Chondrocyte (in vitro differentiated cells): ENCODE measurements around the gene ENDOG. TPM values are rescaled to one million over a fixed set of nuclear protein-coding genes. Genes with fewer than 3 reads are reported as not detected.

Source experiments
- DNase-seq: peaks from one replicate; pipeline ENCODE4 v3.0.0; 2021; ENCODE audit warnings: mixed read lengths, low spot score
- H3K27ac Mint-ChIP-seq: one replicate; pipeline ENCODE4 v1.8.0; 2021; ENCODE audit warnings: mild to moderate bottlenecking, moderate library complexity, mixed read lengths; ENCODE audit not compliant: unreplicated experiment
- H3K27me3 Mint-ChIP-seq: 2 replicates; pipeline ENCODE4 v1.8.0; 2021; ENCODE audit warnings: low read depth, mixed read lengths
- H3K36me3 Mint-ChIP-seq: 2 replicates; pipeline ENCODE4 v1.8.0; 2021; ENCODE audit warnings: low read depth, mixed read lengths
- H3K4me1 Mint-ChIP-seq: 2 replicates; pipeline ENCODE4 v1.8.0; 2021; ENCODE audit warnings: low read depth, mild to moderate bottlenecking, mixed read lengths
- H3K4me3 Mint-ChIP-seq: one replicate; pipeline ENCODE4 v1.8.0; 2021; ENCODE audit warnings: mild to moderate bottlenecking, moderate library complexity, mixed read lengths; ENCODE audit not compliant: unreplicated experiment
- H3K9me3 Mint-ChIP-seq: 2 replicates; pipeline ENCODE4 v1.8.0; 2021; ENCODE audit warnings: low read depth, mixed read lengths
- total RNA-seq: library from RNA; stranded (reverse); gene quantifications from 3 replicates; pipeline ENCODE4 v1.2.1, GENCODE V29; 2021
- TF ChIP-seq, protein P1 (sequence below): fragments of 200-600 bp; sonication (generic); IDR thresholded peaks from 2 replicates; pipeline ENCODE4 v1.5.0; 2021; ENCODE audit warnings: antibody characterized with exemption, mild to moderate bottlenecking, moderate library complexity

ENDOG gene
- total RNA-seq, 1 donor from 2014 or later: 23.1 TPM

DNA sequence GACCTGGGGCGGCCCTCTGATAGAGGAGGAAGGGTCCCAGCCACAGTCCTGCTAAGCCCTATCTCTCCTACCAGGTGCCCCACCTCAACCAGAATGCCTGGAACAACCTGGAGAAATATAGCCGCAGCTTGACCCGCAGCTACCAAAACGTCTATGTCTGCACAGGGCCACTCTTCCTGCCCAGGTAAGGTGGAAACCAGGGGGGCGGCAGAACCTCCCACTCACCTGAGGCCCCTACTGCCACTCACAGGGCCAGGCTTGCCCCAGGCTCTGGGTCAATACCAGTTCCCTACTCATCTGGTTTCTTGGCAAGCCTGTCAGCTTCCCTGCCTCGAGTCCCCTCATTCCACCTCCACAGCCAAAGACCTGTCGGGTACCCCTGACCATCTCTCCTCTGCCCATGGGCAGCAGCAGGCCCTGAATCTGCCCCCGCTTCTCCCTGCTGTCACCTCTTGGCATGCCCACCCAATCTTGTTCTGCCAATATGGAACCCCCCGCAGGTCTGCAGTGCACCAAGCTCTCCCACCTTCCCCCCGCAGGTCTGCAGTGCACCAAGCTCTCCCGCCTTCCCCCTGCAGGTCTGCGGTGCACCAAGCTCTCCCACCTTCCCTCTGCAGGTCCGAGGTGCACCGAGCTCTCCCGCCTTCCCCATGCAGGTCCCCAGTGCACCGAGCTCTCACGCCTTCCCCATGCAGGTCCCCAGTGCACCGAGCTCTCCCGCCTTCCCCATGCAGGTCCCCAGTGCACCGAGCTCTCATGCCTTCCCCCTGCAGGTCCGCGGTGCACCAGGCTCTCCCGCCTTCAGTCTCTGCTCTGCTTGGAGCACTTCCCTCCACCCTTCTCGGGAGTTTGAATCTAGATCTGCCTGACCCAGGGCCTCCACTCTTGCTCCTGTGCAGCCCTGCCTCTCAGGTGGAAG, 2.6 kb downstream of the ENDOG start:
- H3K27me3 Mint-ChIP-seq: no peaks in the 10 kb centered on the region
- H3K27ac Mint-ChIP-seq: no peak overlapping the region
- peaks cover 11% of the 10 kb centered on the region for H3K4me1 Mint-ChIP-seq
- H3K9me3 Mint-ChIP-seq: no peaks in the 10 kb centered on the region
- peaks cover 9% of the 10 kb centered on the region for H3K36me3 Mint-ChIP-seq
- H3K4me3 Mint-ChIP-seq: no peak overlapping the region
- no peak for DNase-seq
- TF ChIP-seq, protein P1, sequence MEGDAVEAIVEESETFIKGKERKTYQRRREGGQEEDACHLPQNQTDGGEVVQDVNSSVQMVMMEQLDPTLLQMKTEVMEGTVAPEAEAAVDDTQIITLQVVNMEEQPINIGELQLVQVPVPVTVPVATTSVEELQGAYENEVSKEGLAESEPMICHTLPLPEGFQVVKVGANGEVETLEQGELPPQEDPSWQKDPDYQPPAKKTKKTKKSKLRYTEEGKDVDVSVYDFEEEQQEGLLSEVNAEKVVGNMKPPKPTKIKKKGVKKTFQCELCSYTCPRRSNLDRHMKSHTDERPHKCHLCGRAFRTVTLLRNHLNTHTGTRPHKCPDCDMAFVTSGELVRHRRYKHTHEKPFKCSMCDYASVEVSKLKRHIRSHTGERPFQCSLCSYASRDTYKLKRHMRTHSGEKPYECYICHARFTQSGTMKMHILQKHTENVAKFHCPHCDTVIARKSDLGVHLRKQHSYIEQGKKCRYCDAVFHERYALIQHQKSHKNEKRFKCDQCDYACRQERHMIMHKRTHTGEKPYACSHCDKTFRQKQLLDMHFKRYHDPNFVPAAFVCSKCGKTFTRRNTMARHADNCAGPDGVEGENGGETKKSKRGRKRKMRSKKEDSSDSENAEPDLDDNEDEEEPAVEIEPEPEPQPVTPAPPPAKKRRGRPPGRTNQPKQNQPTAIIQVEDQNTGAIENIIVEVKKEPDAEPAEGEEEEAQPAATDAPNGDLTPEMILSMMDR: no peak

DNA sequence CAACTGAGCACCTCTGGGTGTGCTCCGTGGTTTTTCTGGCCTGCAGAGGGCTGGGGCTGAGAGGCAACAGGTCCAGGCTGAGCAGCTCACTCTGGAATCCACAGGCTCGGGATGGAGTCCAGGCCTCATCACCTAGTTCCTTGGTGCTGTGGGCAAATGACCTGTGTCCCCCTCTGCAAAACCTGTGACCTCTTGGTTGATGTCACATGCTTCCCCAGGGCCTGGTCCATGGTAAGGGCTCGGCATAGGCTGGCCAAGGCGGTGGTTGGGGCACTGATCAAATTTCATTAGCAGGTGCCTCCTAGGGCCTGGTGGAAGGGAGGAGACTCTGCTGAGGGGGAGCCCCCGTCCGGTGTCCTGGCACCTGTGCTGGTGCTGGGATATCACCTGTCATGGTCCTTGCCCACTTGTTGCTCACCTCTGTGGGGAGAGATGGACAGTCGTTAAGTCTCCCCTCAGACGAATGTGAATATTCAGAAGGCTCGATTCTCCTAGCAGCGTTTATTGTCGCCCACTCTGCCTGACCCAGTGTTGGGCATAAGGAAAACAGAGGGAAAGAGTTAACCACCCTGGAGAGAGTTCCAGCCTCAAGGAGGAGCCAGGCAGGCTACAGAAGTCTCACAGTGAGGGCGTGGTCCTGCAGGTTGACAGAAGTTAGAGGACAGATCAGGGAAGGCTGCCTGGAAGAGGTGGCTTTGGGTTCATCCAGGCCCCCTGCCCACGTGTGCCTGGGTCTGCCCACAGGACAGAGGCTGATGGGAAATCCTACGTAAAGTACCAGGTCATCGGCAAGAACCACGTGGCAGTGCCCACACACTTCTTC, 3.5 kb downstream of the ENDOG start:
- Mint-ChIP-seq H3K27me3 (no peaks in the 10 kb centered on the region), H3K9me3 (no peaks in the 10 kb centered on the region), H3K4me1 (peaks cover 11% of the 10 kb centered on the region), H3K36me3 (peaks cover 9% of the 10 kb centered on the region), H3K27ac (no peak overlapping the region), H3K4me3 (no peak overlapping the region)
- TF ChIP-seq, protein P1: no peak
- no peak for DNase-seq

DNA sequence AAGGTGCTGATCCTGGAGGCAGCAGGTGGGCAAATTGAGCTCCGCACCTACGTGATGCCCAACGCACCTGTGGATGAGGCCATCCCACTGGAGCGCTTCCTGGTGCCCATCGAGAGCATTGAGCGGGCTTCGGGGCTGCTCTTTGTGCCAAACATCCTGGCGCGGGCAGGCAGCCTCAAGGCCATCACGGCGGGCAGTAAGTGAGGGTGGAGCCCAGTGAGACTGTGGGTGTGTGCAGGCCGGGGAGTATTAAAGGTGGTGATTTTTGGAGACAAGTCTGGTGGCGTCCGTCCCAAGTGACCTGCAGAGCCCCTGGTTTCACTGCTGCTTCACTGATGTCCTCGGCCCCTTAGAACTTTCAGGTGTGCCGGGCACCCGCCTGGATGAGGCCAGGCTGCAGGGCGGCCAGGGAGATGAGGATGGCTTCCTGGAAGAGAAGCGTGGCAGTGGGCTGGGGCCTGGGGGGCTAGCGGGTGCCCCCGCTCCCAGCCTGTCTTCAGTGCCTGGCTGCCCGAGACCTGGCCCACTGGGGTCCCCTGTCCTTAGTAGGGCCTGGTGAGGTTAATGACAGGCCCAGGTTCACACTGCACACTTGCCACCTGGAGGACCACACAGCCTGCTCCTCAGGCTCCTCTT, 4.2 kb downstream of the ENDOG start:
- TF ChIP-seq, protein P1: no peak
- H3K27me3 Mint-ChIP-seq: no peaks in the 10 kb centered on the region
- DNase-seq: no peak
- H3K36me3 Mint-ChIP-seq: peaks cover 9% of the 10 kb centered on the region
- H3K4me3 Mint-ChIP-seq: no peak overlapping the region
- peaks cover 11% of the 10 kb centered on the region for H3K4me1 Mint-ChIP-seq
- no peaks in the 10 kb centered on the region for H3K9me3 Mint-ChIP-seq
- H3K27ac Mint-ChIP-seq: no peak overlapping the region

DNA sequence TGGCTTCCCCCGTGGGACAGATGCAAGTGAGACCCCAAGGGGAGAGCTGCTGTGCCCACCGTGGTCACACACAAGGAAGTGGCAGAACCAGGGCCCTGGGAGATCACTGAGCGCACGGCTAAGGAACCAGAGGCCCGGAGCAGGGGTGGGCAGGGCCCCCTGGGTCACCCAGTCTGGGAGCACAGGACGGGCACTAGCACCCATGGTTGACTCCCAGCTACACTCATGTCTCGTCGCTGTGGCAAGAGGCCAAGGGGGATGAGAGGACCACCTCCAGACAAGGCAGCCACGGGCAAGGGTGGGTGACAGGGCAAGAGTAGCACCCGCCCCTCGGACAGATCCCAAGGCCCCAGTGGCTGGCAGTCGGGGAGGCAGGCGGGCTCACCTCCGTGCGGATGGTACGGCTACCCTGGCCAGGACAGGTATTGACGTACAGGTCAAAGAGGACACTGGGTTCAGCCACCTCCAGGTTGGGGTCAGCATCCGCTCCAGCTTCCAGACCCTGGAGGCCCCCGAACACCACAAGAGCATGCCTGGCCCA, 5.1 kb downstream of the ENDOG start:
- TF ChIP-seq, protein P1: no peak
- Mint-ChIP-seq H3K27ac (no peak overlapping the region), H3K9me3 (no peaks in the 10 kb centered on the region), H3K27me3 (no peaks in the 10 kb centered on the region), H3K4me3 (no peak overlapping the region), H3K36me3 (peaks cover 9% of the 10 kb centered on the region), H3K4me1 (peaks cover 11% of the 10 kb centered on the region)
- no peak for DNase-seq
